Transverse colon (tissue), 4 donors: ENCODE measurements around the gene POLR2J. TPM values are rescaled to one million over a fixed set of nuclear protein-coding genes. Genes with fewer than 3 reads are reported as not detected.
A peak's percentile ranks its signal among the peaks of the same experiment; 100 is the strongest.

Experiments
- DNase-seq: peaks from one replicate; pipeline ENCODE4 v3.0.0-alpha.2; 2019
- H3K27ac ChIP-seq, 4 donors: fragments of 200-600 bp; sonication (generic); 2 replicates each; pipeline ENCODE4 v1.5.1; 2016 to 2018; ENCODE audit warnings: inconsistent platforms in 4 of 4
- H3K27me3 ChIP-seq: fragments of 200-600 bp; sonication (generic); 2 replicates; pipeline ENCODE4 v1.5.1; 2017; ENCODE audit warnings: inconsistent platforms
- H3K36me3 ChIP-seq, 4 donors: fragments of 200-600 bp; sonication (generic); 2 replicates each; pipeline ENCODE4 v1.5.1; 2017 to 2019; ENCODE audit warnings: inconsistent platforms in 4 of 4
- H3K4me1 ChIP-seq, 4 donors: fragments of 200-600 bp; sonication (generic); 2 replicates each; pipeline ENCODE4 v1.5.1; 2017 to 2020; ENCODE audit warnings: inconsistent platforms in 4 of 4
- H3K4me3 ChIP-seq, 4 donors: fragments of 200-600 bp; sonication (generic); 1 replicate in 1 of 4; 2 replicates in 3 of 4; pipeline versions ENCODE4 v1.5.1 to v1.6.1; 2017 to 2019; ENCODE audit warnings: inconsistent platforms in 4 of 4
- H3K9me3 ChIP-seq, 2 donors: fragments of 200-600 bp; sonication (generic); 2 replicates each; pipeline ENCODE4 v1.5.1; 2017 to 2019; ENCODE audit warnings: inconsistent platforms in 2 of 2
- EP300 ChIP-seq: sonication (generic); formaldehyde crosslinking; IDR thresholded peaks from one replicate; pipeline ENCODE4 v1.6.1; 2017; ENCODE audit warnings: antibody characterized with exemption, low read depth
- POLR2A ChIP-seq: fragments of 450-650 bp; IDR thresholded peaks from one replicate; pipeline ENCODE4 v1.6.1; 2016; ENCODE audit warnings: antibody characterized with exemption, mild to moderate bottlenecking, moderate library complexity
- POLR2AphosphoS5 ChIP-seq, 3 donors: sonication (generic); formaldehyde crosslinking; IDR thresholded peaks; one replicate each; pipeline ENCODE4 v1.6.1; 2016; ENCODE audit warnings: antibody characterized with exemption in 3 of 3
- WGBS, 2 donors: methylation state at CpG; one replicate each; pipeline ENCODE4 v1.1.5; 2018; ENCODE audit warnings: low coverage in 1 of 2; 5-methylcytosine and 5-hydroxymethylcytosine counted together
- in situ Hi-C, 4 donors: fragments of 200-750 bp; cut with MboI; loops; one replicate each; pipeline versions ENCODE4 v1.15.0 to v1.15.1; 2017; ENCODE audit warnings: low sequenced_read_pairs in 3 of 4, low pct_ligation_motif_present in 1 of 4, low pct_unique_long_range_greater_than_20kb in 1 of 4
- intact Hi-C: fragments of 100-400 bp; cut with DNase I; formaldehyde crosslinking; loops from one replicate; pipeline ENCODE4 v1.15.1; 2023; ENCODE audit warnings: low total_unique reads
- total RNA-seq, 4 donors: library from RNA; depleted of rRNA; stranded (reverse); fragments of >200 nt; gene quantifications; one replicate each; pipeline ENCODE4 v1.1.0, GENCODE V29; 2016
- TF ChIP-seq, protein P1 (sequence below), 5 experiments: fragments of 200-600 bp in 3 of 5; fragments of 450-650 bp in 2 of 5; sonication (generic) in 3 of 5; IDR thresholded peaks; 1 replicate in 2 of 5; 2 replicates in 3 of 5; pipeline ENCODE4 v1.5.1; 2016 to 2017; ENCODE audit warnings: antibody characterized with exemption in 5 of 5, inconsistent platforms in 3 of 5, mild to moderate bottlenecking in 2 of 5, moderate library complexity in 1 of 5

Gene POLR2J
- total RNA-seq, 4 donors from 2014 or later = 5.4 to 30.3 (median 15.0) TPM

DNA sequence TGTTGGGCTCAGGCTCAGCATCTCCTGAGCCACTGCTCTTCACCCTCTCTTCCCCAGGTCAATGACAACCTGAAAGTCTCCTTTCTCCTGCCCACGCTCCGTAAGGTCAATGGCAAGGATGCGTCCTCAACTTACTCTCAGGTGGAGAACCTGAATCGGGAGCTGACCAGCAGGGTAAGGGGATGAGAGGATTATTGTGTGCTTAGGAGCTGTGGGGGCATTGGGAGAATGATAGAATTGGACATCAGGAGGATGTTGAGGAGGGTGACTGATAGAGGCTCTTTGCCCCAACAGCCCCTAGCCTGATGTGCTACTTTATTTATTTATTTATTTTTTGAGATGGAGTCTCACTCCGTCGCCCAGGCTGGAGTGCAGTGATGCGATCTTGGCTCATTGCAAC is 12.6 kb downstream of the POLR2J start:
- DNase-seq = no peak
- no peak overlapping the region for H3K27ac ChIP-seq
- in situ Hi-C loops (loop anchor here in 1 of 4 donors (10.0 kb wide), 1 partner anchor 61 kb away; no protein-coding TSS in a partner anchor), intact Hi-C loops (no loop called here)
- peaks cover 14 to 37% (median 24%) of the 10 kb centered on the region in 4 donors for H3K4me1 ChIP-seq
- WGBS, 2 donors = 89 to 92% methylated on average over 5 to 7 of the region's 7 CpGs
- peak overlapping the region in 2 of 4 donors; percentile 91 to 100 for H3K4me3 ChIP-seq
- H3K9me3 ChIP-seq = no peaks in the 10 kb centered on the region
- no peaks in the 10 kb centered on the region for H3K36me3 ChIP-seq
- H3K27me3 ChIP-seq = no peaks in the 10 kb centered on the region
- TF ChIP-seq POLR2AphosphoS5 (IDR thresholded peaks at IDR 0.05) (no peak), POLR2A (no peak), EP300 (no peak)
- TF ChIP-seq, protein P1, sequence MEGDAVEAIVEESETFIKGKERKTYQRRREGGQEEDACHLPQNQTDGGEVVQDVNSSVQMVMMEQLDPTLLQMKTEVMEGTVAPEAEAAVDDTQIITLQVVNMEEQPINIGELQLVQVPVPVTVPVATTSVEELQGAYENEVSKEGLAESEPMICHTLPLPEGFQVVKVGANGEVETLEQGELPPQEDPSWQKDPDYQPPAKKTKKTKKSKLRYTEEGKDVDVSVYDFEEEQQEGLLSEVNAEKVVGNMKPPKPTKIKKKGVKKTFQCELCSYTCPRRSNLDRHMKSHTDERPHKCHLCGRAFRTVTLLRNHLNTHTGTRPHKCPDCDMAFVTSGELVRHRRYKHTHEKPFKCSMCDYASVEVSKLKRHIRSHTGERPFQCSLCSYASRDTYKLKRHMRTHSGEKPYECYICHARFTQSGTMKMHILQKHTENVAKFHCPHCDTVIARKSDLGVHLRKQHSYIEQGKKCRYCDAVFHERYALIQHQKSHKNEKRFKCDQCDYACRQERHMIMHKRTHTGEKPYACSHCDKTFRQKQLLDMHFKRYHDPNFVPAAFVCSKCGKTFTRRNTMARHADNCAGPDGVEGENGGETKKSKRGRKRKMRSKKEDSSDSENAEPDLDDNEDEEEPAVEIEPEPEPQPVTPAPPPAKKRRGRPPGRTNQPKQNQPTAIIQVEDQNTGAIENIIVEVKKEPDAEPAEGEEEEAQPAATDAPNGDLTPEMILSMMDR (IDR thresholded peaks at IDR 0.05) = no peak

GRCh38 chr7:102464577-102465280 is 14.0 kb downstream of the POLR2J start, which contains the start of the genes ALKBH4 and LRWD1:
ALKBH4 (minus strand) TSS chr7:102464863; CDS start chr7:102464836, 27 bp downstream.
LRWD1 (plus strand) TSS chr7:102464984; CDS start chr7:102465081, 97 bp downstream.
- Histone ChIP-seq H3K9me3 (no peaks in the 10 kb centered on the region), H3K4me1 (peaks cover 14 to 26% (median 17%) of the 10 kb centered on the region in 4 donors), H3K36me3 (no peaks in the 10 kb centered on the region), H3K4me3 (peak within 1 kb of the TSS; percentile 61 to 100 (median 95)), H3K27ac (peak within 1 kb of the TSS; percentile 81 to 91 (median 84)), H3K27me3 (no peaks in the 10 kb centered on the region)
- TF ChIP-seq POLR2AphosphoS5 (IDR thresholded peaks at IDR 0.05) (peak; percentile 69 to 88 (median 69)), EP300 (no peak), POLR2A (peak; percentile 59)
- TF ChIP-seq, protein P1 (IDR thresholded peaks at IDR 0.05) = peak in 2 of 5 experiments; percentile 18 to 25
- DNase-seq = peak; percentile 95
- in situ Hi-C loops (loop anchor here in 1 of 4 donors (10.0 kb wide), 1 partner anchor 60 kb away; no protein-coding TSS in a partner anchor), intact Hi-C loops (no loop called here)
- WGBS, 2 donors = 0% methylated on average over 18 of the region's 81 CpGs; no CpG with 5 or more reads in 1 of the 2 donors

GRCh38 chr7:102463841-102464576 is 14.7 kb downstream of the POLR2J start:
- no peak for DNase-seq
- H3K4me3 ChIP-seq = peak overlapping the region; percentile 61 to 100 (median 95)
- WGBS, 2 donors = 12 to 13% methylated on average over 6 to 24 of the region's 24 CpGs
- peaks cover 13 to 24% (median 16%) of the 10 kb centered on the region in 4 donors for H3K4me1 ChIP-seq
- H3K27me3 ChIP-seq = no peaks in the 10 kb centered on the region
- peaks cover 0 to 5% (median 0%) of the 10 kb centered on the region in 4 donors for H3K36me3 ChIP-seq
- in situ Hi-C loops = loop anchor here in 1 of 4 donors (10.0 kb wide), 1 partner anchor 59 kb away; no protein-coding TSS in a partner anchor
- TF ChIP-seq, protein P1 (IDR thresholded peaks at IDR 0.05) = no peak
- TF ChIP-seq EP300 (no peak), POLR2AphosphoS5 (IDR thresholded peaks at IDR 0.05) (no peak), POLR2A (no peak)
- peak overlapping the region; percentile 81 to 91 (median 84) for H3K27ac ChIP-seq
- H3K9me3 ChIP-seq = no peaks in the 10 kb centered on the region
- intact Hi-C loops = no loop called here

DNA sequence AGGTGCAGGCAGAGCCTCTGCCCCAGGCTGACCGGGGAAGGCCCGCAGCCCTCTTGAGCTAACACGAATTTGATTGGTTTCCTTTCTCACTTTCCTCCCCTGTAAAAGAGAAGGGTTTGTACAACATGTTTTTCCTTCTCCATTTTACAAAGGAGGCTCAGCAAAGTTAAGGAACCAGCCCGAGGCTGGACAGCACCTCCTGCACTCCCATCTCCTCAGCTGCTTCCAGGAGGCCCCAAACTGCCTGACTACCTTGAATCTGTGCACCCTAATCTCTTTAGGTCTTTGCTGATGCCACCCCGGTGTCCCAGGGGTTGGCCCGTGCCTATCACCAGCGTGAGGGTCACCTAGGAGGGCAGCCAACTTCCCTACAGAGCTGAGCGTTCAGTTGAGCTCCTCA is 18.3 kb downstream of the POLR2J start:
- Histone ChIP-seq H3K27me3 (no peaks in the 10 kb centered on the region), H3K27ac (no peak overlapping the region), H3K4me3 (no peak overlapping the region), H3K9me3 (no peaks in the 10 kb centered on the region), H3K36me3 (peaks cover 0 to 28% (median 8%) of the 10 kb centered on the region in 4 donors), H3K4me1 (peaks cover 7 to 10% (median 9%) of the 10 kb centered on the region in 4 donors)
- no peak for TF ChIP-seq POLR2AphosphoS5 (IDR thresholded peaks at IDR 0.05)
- no peak for TF ChIP-seq EP300
- TF ChIP-seq, protein P1 (IDR thresholded peaks at IDR 0.05) = no peak
- TF ChIP-seq POLR2A = no peak
- in situ Hi-C loops = loop anchor here in 1 of 4 donors (10.0 kb wide), 1 partner anchor 56 kb away; no protein-coding TSS in a partner anchor
- intact Hi-C loops = no loop called here
- WGBS, 2 donors = 92% methylated on average over 8 of the region's 8 CpGs; no CpG with 5 or more reads in 1 of the 2 donors
- DNase-seq = no peak
